Activated naive CD4-positive, alpha-beta T cell treated with anti-CD3 and anti-CD28 coated beads for 36 hours (primary cell): ENCODE data around the gene UBE2Z. TPM values are rescaled to one million over a fixed set of nuclear protein-coding genes. Genes with fewer than 3 reads are reported as not detected.

Source experiments
- CTCF ChIA-PET: fragments of 350-600 bp; sonication (Branson Sonifier 250); formaldehyde crosslinking; loops from one replicate; lab custom pipeline; 2021; ENCODE audit warnings: antibody characterized with exemption; lab: Charles Lee
- DNase-seq: peaks from one replicate; pipeline ENCODE4 v3.0.0-alpha.2; 2020
- H3K27ac Mint-ChIP-seq: one replicate; pipeline ENCODE4 v1.8.0; 2021; ENCODE audit warnings: mild to moderate bottlenecking, mixed read lengths
- H3K27me3 Mint-ChIP-seq: one replicate; pipeline ENCODE4 v1.8.0; 2021; ENCODE audit warnings: low read depth, mixed read lengths
- H3K36me3 Mint-ChIP-seq: one replicate; pipeline ENCODE4 v1.8.0; 2021; ENCODE audit warnings: low read depth, mixed read lengths
- H3K4me1 Mint-ChIP-seq: one replicate; pipeline ENCODE4 v1.8.0; 2021; ENCODE audit warnings: low read depth, mixed read lengths
- H3K4me3 Mint-ChIP-seq: one replicate; pipeline ENCODE4 v1.8.0; 2021; ENCODE audit warnings: mild to moderate bottlenecking, moderate library complexity, mixed read lengths
- H3K9me3 Mint-ChIP-seq: one replicate; pipeline ENCODE4 v1.8.0; 2021; ENCODE audit warnings: mixed read lengths
- intact Hi-C: fragments of 100-400 bp; cut with micrococcal nuclease; formaldehyde crosslinking; loops from one replicate; pipeline ENCODE4 v1.15.1; 2023
- total RNA-seq, 2 experiments: library from RNA; stranded (reverse); gene quantifications; one replicate each; pipeline ENCODE4 v1.2.3, GENCODE V29; 2021

Gene UBE2Z
- total RNA-seq, 2 experiments from 2014 or later: 76.1 to 76.9 TPM

DNA sequence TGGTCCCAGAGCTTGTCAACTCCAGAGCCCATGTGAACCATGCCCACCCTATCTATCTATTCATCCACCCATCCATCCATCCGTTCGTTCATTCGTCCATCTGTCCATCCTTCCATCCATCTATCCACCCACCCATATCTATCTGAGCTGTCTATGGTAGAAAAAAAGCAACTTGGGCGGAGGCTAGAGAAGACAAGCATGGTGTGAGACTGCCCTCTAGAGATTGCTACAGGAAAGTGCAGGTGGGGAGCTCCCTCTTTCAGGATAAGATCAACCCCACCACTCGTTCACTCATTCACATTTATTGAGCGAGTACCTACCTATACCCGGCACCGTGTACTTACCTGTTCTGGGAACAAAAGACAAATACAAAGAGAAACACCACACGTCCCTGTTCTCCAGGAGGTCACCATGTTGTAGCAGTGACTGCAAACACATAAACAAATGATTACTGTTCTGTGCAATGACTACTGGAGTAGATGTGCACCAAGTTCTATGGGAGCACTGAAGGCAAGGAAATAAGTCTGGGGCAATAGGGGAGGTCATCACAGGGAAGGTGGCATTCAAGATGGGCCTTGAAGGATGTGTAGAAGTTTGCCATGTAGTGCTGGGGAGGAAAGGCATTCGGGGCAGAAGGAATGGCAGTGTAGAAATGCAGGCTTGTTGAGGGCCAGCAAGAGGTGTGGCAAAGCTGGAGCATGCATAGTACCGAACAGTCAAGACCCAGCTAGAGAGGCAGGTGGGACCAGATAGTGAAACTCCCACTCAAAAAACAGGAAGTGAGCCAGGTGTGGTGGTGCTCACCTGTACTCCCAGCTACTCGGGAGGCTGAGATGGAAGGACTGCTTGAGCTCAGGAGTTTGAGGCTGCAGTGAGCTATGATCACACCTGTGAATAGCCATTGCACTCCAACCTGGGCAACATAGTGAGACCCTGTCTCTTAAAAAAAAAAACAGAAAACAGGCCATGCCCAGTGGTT, 29.0 kb upstream of the UBE2Z start:
- H3K27ac Mint-ChIP-seq: no peak overlapping the region
- H3K4me1 Mint-ChIP-seq: no peaks in the 10 kb centered on the region
- H3K9me3 Mint-ChIP-seq: no peaks in the 10 kb centered on the region
- no peak overlapping the region for H3K4me3 Mint-ChIP-seq
- CTCF ChIA-PET: interaction anchor here (0.5 to 13.9 kb wide), 57 partner anchors 8 to 221 kb away, joined by 3 to 348 read pairs (median 5); partner anchors contain the start of genes ATP5MC1, CALCOCO2, PRAC2 and TTLL6
- intact Hi-C loops: loop anchor here (1.0 to 2.0 kb wide), 6 partner anchors 65 to 208 kb away; no protein-coding TSS in a partner anchor
- DNase-seq: peak; percentile 68
- peaks cover 6% of the 10 kb centered on the region for H3K27me3 Mint-ChIP-seq
- no peaks in the 10 kb centered on the region for H3K36me3 Mint-ChIP-seq

DNA sequence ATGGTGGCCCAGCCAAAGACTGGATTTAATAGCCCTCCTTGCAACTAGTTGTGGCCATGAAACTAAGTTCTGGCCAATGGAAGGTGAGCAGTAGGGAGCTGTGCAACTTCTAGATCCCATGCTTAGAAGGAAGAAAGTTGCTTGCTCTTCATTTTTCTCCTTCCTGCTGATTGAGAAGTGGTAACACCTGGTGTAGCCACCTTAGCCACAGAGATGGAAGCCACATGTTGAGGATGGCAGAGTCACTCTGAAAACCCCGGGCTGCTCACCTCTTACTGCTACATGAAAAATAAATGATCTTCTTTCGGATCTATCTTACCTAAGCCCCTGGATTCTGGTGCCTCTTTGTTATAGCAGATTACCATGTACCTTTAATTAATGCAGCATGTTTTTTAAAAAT, 25.9 kb upstream of the UBE2Z start:
- CTCF ChIA-PET: interaction anchor here (0.6 to 5.2 kb wide), 6 partner anchors 21 to 204 kb away, joined by 3 to 34 read pairs (median 4); no protein-coding TSS in a partner anchor
- no peak for DNase-seq
- no peaks in the 10 kb centered on the region for H3K9me3 Mint-ChIP-seq
- peaks cover 3% of the 10 kb centered on the region for H3K27me3 Mint-ChIP-seq
- H3K36me3 Mint-ChIP-seq: no peaks in the 10 kb centered on the region
- H3K4me3 Mint-ChIP-seq: no peak overlapping the region
- no peak overlapping the region for H3K27ac Mint-ChIP-seq
- peaks cover 2% of the 10 kb centered on the region for H3K4me1 Mint-ChIP-seq
- intact Hi-C loops: no loop called here

DNA sequence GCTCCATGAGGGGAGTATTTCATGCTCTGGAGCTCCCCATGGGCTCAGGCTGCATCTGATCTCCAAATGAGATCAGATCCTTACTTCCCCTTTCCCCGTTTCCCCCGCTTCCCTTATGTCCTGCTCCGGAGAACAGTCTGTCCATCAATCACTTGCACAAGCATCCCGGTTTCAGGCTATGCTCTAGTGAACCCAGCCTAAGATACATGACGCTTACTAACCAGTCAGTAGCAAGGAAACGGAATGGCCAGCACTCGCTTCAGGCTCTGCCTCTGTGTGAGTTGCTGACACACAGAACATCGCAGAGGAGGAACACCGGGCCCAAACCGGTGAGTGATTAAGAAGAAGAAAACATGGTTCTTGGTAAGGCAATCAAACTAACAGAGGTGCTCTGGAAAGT, 25.0 kb upstream of the UBE2Z start:
- Mint-ChIP-seq H3K9me3 (no peaks in the 10 kb centered on the region), H3K4me1 (peaks cover 2% of the 10 kb centered on the region), H3K27me3 (no peaks in the 10 kb centered on the region), H3K4me3 (no peak overlapping the region), H3K27ac (no peak overlapping the region), H3K36me3 (no peaks in the 10 kb centered on the region)
- intact Hi-C loops: no loop called here
- CTCF ChIA-PET: interaction anchor here (0.6 to 5.2 kb wide), 11 partner anchors 15 to 575 kb away, joined by 3 to 42 read pairs (median 10); partner anchors contain the start of genes PRAC2 and SNF8
- DNase-seq: no peak

DNA sequence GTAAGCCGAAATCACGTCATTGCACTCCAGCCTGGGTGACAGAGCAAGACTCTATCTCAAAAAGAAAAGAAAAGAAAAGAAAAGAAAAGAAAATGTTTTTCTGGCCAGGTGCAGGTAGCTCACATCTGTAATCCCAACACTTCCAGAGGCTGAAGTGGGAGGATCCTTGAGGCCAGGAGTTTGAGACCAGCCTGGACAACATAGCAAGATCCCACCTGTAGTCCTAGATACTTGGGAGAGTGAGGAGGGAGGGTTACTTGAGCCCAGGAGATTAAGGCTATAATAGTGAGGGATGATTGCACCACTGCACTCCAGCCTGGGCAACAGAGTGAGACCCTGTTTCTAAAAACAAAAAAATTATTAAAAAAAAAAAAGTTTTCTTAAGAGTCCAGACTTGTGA, 18.1 kb upstream of the UBE2Z start:
- Mint-ChIP-seq H3K9me3 (no peaks in the 10 kb centered on the region), H3K27me3 (no peaks in the 10 kb centered on the region), H3K4me1 (peaks cover 16% of the 10 kb centered on the region), H3K27ac (no peak overlapping the region), H3K36me3 (peaks cover 10% of the 10 kb centered on the region), H3K4me3 (no peak overlapping the region)
- no peak for DNase-seq
- intact Hi-C loops: loop anchor here (5.0 kb wide), 1 partner anchor 788 kb away; the partner anchor contains the start of gene CBX1
- CTCF ChIA-PET: interaction anchor here (0.6 to 2.9 kb wide), 5 partner anchors 11 to 143 kb away, joined by 3 to 16 read pairs (median 6); no protein-coding TSS in a partner anchor

DNA sequence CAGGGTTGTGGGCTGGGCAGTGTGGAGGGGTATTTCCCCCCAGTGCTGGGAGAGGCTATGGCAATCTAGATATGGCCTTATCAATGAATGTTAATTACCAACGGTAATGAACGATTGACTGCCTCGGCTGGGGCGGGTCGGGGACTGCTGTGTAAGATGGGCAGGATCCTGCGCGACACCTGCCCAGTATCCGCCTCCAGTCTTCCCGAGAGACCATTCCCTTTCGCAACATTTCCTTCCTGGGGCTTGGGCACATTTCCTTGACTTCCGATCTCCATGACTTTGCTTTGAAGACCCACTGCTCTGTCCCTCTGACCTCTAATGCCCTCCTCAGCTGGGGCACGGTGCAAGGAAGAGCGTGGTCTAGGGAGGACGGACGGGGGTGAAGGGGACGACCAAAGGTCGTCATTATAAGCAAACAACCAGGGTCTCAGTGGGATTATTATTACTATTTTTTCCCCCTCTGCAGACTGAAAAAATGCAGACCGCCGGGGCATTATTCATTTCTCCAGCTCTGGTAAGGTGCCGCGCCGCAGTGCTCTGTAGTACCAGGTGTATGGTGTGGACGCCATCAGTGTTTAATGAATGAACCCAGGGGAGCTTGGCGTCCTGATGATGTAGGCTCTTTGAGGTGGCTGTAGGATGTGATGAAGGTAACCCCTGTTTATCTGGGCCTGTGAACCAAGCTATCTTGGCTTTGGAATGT, 15.1 kb upstream of the UBE2Z start:
- Mint-ChIP-seq H3K9me3 (no peaks in the 10 kb centered on the region), H3K27me3 (no peaks in the 10 kb centered on the region), H3K4me3 (peak overlapping the region; percentile 99), H3K27ac (peak overlapping the region; percentile 95), H3K36me3 (peaks cover 29% of the 10 kb centered on the region), H3K4me1 (peaks cover 25% of the 10 kb centered on the region)
- CTCF ChIA-PET: interaction anchor here (0.9 to 3.0 kb wide), 13 partner anchors 9 to 256 kb away, joined by 3 to 15 read pairs (median 4); no protein-coding TSS in a partner anchor
- intact Hi-C loops: loop anchor here (1.0 to 5.0 kb wide), 6 partner anchors 15 to 791 kb away; partner anchors contain the start of genes CALCOCO2, CBX1, SNF8 and UBE2Z
- peak; percentile 21 for DNase-seq

DNA sequence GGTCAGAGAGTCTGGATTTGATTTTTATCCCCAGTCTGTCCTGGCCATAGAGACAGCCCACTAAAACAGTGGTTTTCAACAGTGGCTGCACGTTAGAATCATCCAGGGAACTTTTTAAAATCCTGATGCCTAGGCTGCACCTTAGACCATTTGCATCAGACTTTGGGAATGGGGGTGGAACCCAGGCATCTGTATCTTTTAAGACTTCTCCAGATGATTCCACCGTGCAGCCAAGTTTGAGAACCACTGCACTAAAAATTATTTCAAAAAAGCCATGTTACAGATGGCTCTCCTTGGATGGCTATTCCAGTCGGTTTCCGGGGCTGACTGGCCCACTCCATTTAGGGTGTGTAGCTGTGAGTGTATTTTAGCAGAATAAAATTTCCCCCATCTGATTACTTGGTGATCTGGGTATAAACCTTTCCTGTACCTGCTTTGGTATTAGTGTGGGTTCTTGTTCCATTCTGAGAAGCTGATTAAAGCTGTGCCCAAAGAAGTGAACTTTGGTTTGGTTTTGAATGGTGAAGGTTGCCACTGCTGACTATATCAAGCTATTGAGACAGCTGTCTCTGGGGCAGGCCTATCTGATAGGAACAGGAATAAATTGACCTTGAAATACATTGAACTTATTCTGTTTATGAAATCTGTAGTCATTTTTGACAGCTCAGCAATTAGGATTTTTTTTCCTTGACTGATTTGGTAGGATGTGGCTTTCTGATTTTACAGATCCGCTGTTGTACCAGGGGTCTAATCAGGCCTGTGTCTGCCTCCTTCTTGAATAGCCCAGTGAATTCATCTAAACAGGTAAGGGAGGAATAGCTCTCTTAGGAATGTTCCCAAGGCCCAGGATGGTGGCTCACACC, 14.3 kb upstream of the UBE2Z start:
- Mint-ChIP-seq H3K36me3 (peaks cover 31% of the 10 kb centered on the region), H3K4me1 (peaks cover 25% of the 10 kb centered on the region), H3K4me3 (peak overlapping the region; percentile 99), H3K27me3 (no peaks in the 10 kb centered on the region), H3K9me3 (no peaks in the 10 kb centered on the region), H3K27ac (peak overlapping the region; percentile 95)
- CTCF ChIA-PET: interaction anchor here (1.1 to 3.0 kb wide), 7 partner anchors 9 to 216 kb away, joined by 3 to 15 read pairs (median 4); no protein-coding TSS in a partner anchor
- intact Hi-C loops: loop anchor here (5.0 kb wide), 1 partner anchor 792 kb away; the partner anchor contains the start of gene CBX1
- no peak for DNase-seq

DNA sequence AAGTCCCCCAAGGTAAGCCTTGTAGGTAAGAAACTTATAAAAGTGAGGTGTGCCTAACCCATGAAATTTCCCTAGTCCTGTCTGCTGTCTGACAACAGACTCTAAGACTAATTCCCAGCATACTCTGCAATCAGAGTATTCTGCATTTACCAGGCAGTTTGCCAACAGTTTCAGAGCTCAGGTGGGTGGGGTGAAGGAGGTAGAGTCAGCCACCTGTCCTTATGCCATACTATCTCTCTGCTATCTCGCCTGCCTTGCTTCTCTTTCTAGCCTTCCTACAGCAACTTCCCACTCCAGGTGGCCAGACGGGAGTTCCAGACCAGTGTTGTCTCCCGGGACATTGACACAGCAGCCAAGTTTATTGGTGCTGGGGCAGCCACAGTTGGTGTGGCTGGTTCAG, 13.3 kb upstream of the UBE2Z start:
- intact Hi-C loops: loop anchor here (5.0 kb wide), 1 partner anchor 793 kb away; the partner anchor contains the start of gene CBX1
- Mint-ChIP-seq H3K27ac (no peak overlapping the region), H3K27me3 (no peaks in the 10 kb centered on the region)

DNA sequence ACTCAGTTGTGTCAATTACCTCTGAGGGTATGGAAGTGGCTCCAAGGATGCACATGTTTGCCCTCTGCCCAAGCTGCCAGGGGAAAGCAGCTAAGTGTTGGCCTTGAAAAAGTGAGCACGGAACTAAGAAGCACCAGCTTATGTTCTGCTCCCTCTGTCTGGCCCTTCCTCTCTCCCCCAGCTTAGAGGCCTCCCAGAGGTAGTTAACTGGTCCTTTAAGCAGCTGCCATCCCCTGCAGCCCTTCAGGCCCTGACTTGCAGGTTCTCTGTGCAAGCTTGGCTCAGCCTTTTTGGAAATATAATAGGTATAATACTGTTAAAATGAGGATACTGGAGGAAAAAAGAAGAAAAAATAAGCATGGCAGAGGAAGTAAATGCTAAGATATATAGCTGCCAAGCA, 7.0 kb upstream of the UBE2Z start:
- CTCF ChIA-PET: interaction anchor here (2.7 kb wide), 1 partner anchor 16 kb away, joined by 20 read pairs; no protein-coding TSS in a partner anchor
- H3K36me3 Mint-ChIP-seq: peaks cover 12% of the 10 kb centered on the region
- intact Hi-C loops: no loop called here
- H3K27ac Mint-ChIP-seq: no peak overlapping the region
- DNase-seq: no peak
- H3K4me3 Mint-ChIP-seq: no peak overlapping the region
- no peaks in the 10 kb centered on the region for H3K27me3 Mint-ChIP-seq
- no peaks in the 10 kb centered on the region for H3K4me1 Mint-ChIP-seq
- H3K9me3 Mint-ChIP-seq: no peaks in the 10 kb centered on the region

More for the DNA sequence above, 13.3 kb upstream of the UBE2Z start:
- Mint-ChIP-seq H3K36me3 (peaks cover 31% of the 10 kb centered on the region), H3K4me1 (peaks cover 25% of the 10 kb centered on the region), H3K4me3 (no peak overlapping the region), H3K9me3 (no peaks in the 10 kb centered on the region)
- CTCF ChIA-PET: interaction anchor here (1.4 to 3.0 kb wide), 3 partner anchors 10 to 137 kb away, joined by 3 to 15 read pairs (median 4); no protein-coding TSS in a partner anchor
- no peak for DNase-seq

DNA sequence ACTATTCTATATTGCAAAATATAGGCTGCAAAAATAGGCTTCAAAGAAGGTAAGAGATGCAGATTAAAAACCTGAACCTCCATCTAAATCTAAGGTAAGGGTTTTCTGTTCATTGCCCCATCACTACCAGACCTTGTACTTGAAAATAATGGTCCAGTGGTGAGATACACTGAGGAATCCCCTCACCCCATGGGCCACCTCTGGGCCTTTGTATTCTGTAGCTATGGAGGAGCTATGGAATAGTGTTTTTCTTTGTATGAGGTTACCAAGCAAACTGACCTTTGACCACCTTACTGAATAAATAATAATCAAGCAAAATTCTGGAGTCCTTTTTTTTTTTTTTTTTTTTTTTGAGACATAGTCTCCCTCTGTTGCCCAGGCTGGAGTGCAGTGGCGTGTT, 4.8 kb upstream of the UBE2Z start:
- Mint-ChIP-seq H3K4me3 (no peak overlapping the region), H3K27me3 (no peaks in the 10 kb centered on the region), H3K27ac (no peak overlapping the region), H3K36me3 (no peaks in the 10 kb centered on the region), H3K4me1 (peaks cover 3% of the 10 kb centered on the region), H3K9me3 (no peaks in the 10 kb centered on the region)
- intact Hi-C loops: no loop called here
- DNase-seq: no peak
- CTCF ChIA-PET: interaction anchor here (0.6 to 2.7 kb wide), 3 partner anchors 18 to 172 kb away, joined by 3 to 20 read pairs (median 3); no protein-coding TSS in a partner anchor

DNA sequence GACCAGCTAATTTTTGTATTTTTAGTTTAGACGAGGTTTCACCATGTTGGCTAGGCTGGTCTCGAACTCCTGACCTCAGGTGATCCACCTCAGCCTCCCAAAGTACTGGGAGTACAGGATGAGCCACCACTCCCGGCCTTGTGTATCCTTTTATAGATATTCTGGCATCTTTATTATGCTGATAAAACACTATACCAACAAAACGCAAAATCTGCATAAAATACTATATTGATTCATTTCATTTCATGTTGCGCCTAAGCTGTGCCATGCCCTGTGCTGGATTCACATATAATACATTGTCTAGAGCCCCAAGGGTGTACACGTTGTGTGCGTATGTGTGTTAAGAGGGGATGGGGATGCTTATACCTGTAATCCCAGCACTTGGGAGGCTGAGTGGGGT, 3.8 kb upstream of the UBE2Z start:
- Mint-ChIP-seq H3K4me3 (no peak overlapping the region), H3K9me3 (no peaks in the 10 kb centered on the region), H3K4me1 (peaks cover 6% of the 10 kb centered on the region), H3K27ac (no peak overlapping the region), H3K36me3 (peaks cover 3% of the 10 kb centered on the region), H3K27me3 (no peaks in the 10 kb centered on the region)
- intact Hi-C loops: no loop called here
- CTCF ChIA-PET: no interaction called here
- no peak for DNase-seq

DNA sequence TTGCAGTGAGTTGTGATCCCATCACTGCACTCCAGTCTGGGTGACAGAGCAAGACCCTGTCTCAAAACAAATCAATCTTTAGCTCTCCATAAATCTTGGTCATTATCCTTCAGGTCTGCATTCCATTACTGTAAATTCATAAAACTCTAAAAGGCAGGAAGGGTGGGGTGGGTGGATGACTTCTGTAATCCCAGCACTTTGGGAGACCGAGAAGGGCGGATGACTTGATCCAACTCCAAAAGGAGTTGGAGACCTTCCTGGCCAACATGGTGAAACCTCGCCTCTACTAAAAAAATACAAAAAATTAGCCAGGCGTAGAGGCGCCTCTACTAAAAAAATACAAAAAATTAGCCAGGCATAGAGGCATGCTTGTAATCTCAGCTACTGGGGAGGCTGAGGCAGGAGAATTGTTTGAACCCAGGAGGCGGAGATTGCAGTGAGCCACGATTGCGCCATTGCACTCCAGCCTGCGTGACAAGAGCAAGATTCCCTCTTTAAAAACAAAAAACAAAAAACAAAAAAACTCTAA, 2.2 kb upstream of the UBE2Z start:
- no peaks in the 10 kb centered on the region for H3K9me3 Mint-ChIP-seq
- no peaks in the 10 kb centered on the region for H3K27me3 Mint-ChIP-seq
- no peak for DNase-seq
- CTCF ChIA-PET: no interaction called here
- H3K4me1 Mint-ChIP-seq: peaks cover 22% of the 10 kb centered on the region
- intact Hi-C loops: no loop called here
- peaks cover 13% of the 10 kb centered on the region for H3K36me3 Mint-ChIP-seq
- no peak overlapping the region for H3K27ac Mint-ChIP-seq
- no peak overlapping the region for H3K4me3 Mint-ChIP-seq
